B cell (primary cell): ENCODE measurements around the gene UBR1. TPM values are rescaled to one million over a fixed set of nuclear protein-coding genes. Genes with fewer than 3 reads are reported as not detected.

Experiments
- ATAC-seq: fragments of 200-7000 bp; cut with Tn5 transposase; one replicate; pipeline ENCODE4 v1.10.0; 2021; ENCODE audit warnings: low read depth, mild to moderate bottlenecking, moderate number of reproducible peaks, moderate library complexity
- CTCF ChIA-PET: fragments of 350-600 bp; sonication (Branson Sonifier 250); formaldehyde crosslinking; loops from one replicate; lab custom pipeline; 2021; ENCODE audit warnings: antibody characterized with exemption, inconsistent platforms; lab: Charles Lee
- POLR2A ChIA-PET: fragments of 350-600 bp; sonication (Branson Sonifier 250); formaldehyde crosslinking; loops from one replicate; lab custom pipeline; 2021; ENCODE audit warnings: antibody characterized with exemption; lab: Charles Lee
- DNase-seq: peaks from one replicate; pipeline ENCODE4 v3.0.0; 2013
- H2AFZ ChIP-seq: 2 replicates; pipeline ENCODE4 v1.6.1; 2012; ENCODE audit warnings: mild to moderate bottlenecking, low read depth, low read length; ENCODE audit not compliant: insufficient read depth, poor library complexity, severe bottlenecking
- H3K27ac ChIP-seq, 2 donors: 1 replicate in 1 of 2; 2 replicates in 1 of 2; pipeline ENCODE4 v1.5.1; 2012 to 2013; ENCODE audit warnings: low read length in 2 of 2, mild to moderate bottlenecking in 2 of 2, moderate library complexity in 1 of 2
- H3K27me3 ChIP-seq, 4 experiments: fragments of 200-600 bp in 1 of 4; sonication (generic) in 1 of 4; replicated peaks in 1 of 4; 1 replicate in 2 of 4; 2 replicates in 2 of 4; pipeline versions ENCODE4 v1.6.1 to v1.7.0; 2013 to 2016; ENCODE audit warnings: low read length in 3 of 4, mild to moderate bottlenecking in 2 of 4, mixed read lengths in 1 of 4, moderate library complexity in 1 of 4; ENCODE audit not compliant: insufficient read depth in 4 of 4, control insufficient read depth in 3 of 4; ENCODE audit errors: control extremely low read depth in 1 of 4
- H3K36me3 ChIP-seq, 2 experiments: replicated peaks in 1 of 2; 1 replicate in 1 of 2; 2 replicates in 1 of 2; pipeline versions ENCODE4 v1.6.1 to v1.7.1; 2013; ENCODE audit warnings: low read length in 1 of 2; ENCODE audit not compliant: insufficient read depth in 2 of 2, control insufficient read depth in 1 of 2; ENCODE audit errors: control extremely low read depth in 1 of 2, extremely low read depth in 1 of 2
- H3K4me1 ChIP-seq, 2 donors: fragments of 200-600 bp in 1 of 2; sonication (generic) in 1 of 2; 1 replicate in 1 of 2; 2 replicates in 1 of 2; pipeline versions ENCODE4 v1.5.1 to v1.6.1; 2013 to 2017; ENCODE audit warnings: low read length in 2 of 2; ENCODE audit not compliant: control insufficient read depth in 2 of 2, insufficient read depth in 2 of 2
- H3K4me2 ChIP-seq: replicated peaks from 2 replicates; pipeline ENCODE3; 2012; ENCODE audit warnings: mild to moderate bottlenecking, low read depth, low read length; ENCODE audit not compliant: poor library complexity, severe bottlenecking
- H3K4me3 ChIP-seq, 5 experiments: fragments of 200-600 bp in 1 of 5; sonication (generic) in 1 of 5; 1 replicate in 3 of 5; 2 replicates in 2 of 5; pipeline versions ENCODE4 v1.5.1 to v1.7.0; 2011 to 2016; ENCODE audit warnings: low read length in 4 of 5, mild to moderate bottlenecking in 4 of 5, low read depth in 2 of 5, control low read depth in 1 of 5, moderate library complexity in 1 of 5; ENCODE audit not compliant: insufficient read depth in 1 of 5; ENCODE audit errors: control extremely low read depth in 1 of 5, extremely low read depth in 1 of 5
- H3K79me2 ChIP-seq: fragments of 200-600 bp; sonication (generic); one replicate; pipeline ENCODE4 v1.6.0; 2016; ENCODE audit warnings: low read length; ENCODE audit not compliant: control insufficient read depth, insufficient read depth
- H3K9ac ChIP-seq: fragments of 200-600 bp; sonication (generic); 2 replicates; pipeline ENCODE4 v1.6.1; 2017; ENCODE audit warnings: mild to moderate bottlenecking, low read length, moderate library complexity
- H3K9me3 ChIP-seq, 3 donors: one replicate each; pipeline versions ENCODE4 v1.6.1 to v1.7.1; 2013; ENCODE audit warnings: low read length in 2 of 3; ENCODE audit not compliant: control insufficient read depth in 2 of 3, insufficient read depth in 1 of 3; ENCODE audit errors: control extremely low read depth in 1 of 3
- H4K20me1 ChIP-seq: 2 replicates; pipeline ENCODE4 v1.6.0; 2012; ENCODE audit warnings: mild to moderate bottlenecking, low read length; ENCODE audit not compliant: insufficient read depth, control insufficient read depth, poor library complexity, severe bottlenecking
- H3K27ac Mint-ChIP-seq: one replicate; pipeline ENCODE4 v1.8.0; 2021; ENCODE audit warnings: mixed read lengths
- H3K27me3 Mint-ChIP-seq: one replicate; pipeline ENCODE4 v1.8.0; 2021; ENCODE audit warnings: mixed read lengths
- H3K4me1 Mint-ChIP-seq: one replicate; pipeline ENCODE4 v1.8.0; 2021; ENCODE audit warnings: mixed read lengths
- H3K4me3 Mint-ChIP-seq: one replicate; pipeline ENCODE4 v1.8.0; 2021; ENCODE audit warnings: mixed read lengths
- H3K9me3 Mint-ChIP-seq: one replicate; pipeline ENCODE4 v1.8.0; 2022; ENCODE audit warnings: mixed read lengths; ENCODE audit not compliant: insufficient read depth
- CTCF ChIP-seq: fragments of 200-600 bp; IDR thresholded peaks from one replicate; pipeline ENCODE4 v1.8.0; 2022; ENCODE audit warnings: antibody characterized with exemption, mild to moderate bottlenecking
- EZH2 ChIP-seq: IDR thresholded peaks from 2 replicates; pipeline ENCODE4 v1.6.1; 2012; ENCODE audit warnings: borderline replicate concordance, low read depth, mild to moderate bottlenecking, moderate library complexity, low read length; ENCODE audit not compliant: insufficient read depth, poor library complexity, severe bottlenecking
- WGBS: methylation state at CpG from one replicate; pipeline ENCODE4 v1.1.5; 2013; ENCODE audit warnings: missing lambda C conversion rate; ENCODE audit not compliant: insufficient coverage; 5-methylcytosine and 5-hydroxymethylcytosine counted together
- intact Hi-C: fragments of 100-400 bp; cut with micrococcal nuclease; formaldehyde crosslinking; loops from one replicate; pipeline ENCODE4 v1.10.0; 2022
- polyA plus RNA-seq: library from polyadenylated mRNA; depleted of rRNA; stranded (reverse); fragments of >200 nt; gene quantifications from 2 replicates; pipeline ENCODE4 v1.2.3, GENCODE V29; 2012
- total RNA-seq, 2 donors: library from RNA; stranded (reverse); fragments of 120-200 nt in 1 of 2; gene quantifications; 1 replicate in 1 of 2; 2 replicates in 1 of 2; pipeline versions ENCODE4 v1.2.3 to v1.2.4, GENCODE V29; 2013 to 2022

Gene UBR1
- total and polyA plus RNA-seq, 2 donors (not counting 1 experiment from before 2014, with no cell fraction given): 9.7 to 66.7 TPM

GRCh38 chr15:42932833-42933515, 172.9 kb downstream of the UBR1 start:
- no peak overlapping the region for H3K4me3 ChIP-seq
- H3K4me3 Mint-ChIP-seq: no peak overlapping the region
- H2AFZ ChIP-seq: no peak overlapping the region
- H3K27ac Mint-ChIP-seq: no peak overlapping the region
- no peaks in the 10 kb centered on the region for H3K27me3 ChIP-seq
- no peaks in the 10 kb centered on the region for H3K9me3 ChIP-seq
- no peaks in the 10 kb centered on the region for H4K20me1 ChIP-seq
- no peaks in the 10 kb centered on the region for H3K4me1 ChIP-seq
- ATAC-seq: no peak
- H3K79me2 ChIP-seq: no peaks in the 10 kb centered on the region
- TF ChIP-seq CTCF (no peak), EZH2 (no peak)
- H3K9ac ChIP-seq: no peak overlapping the region
- DNase-seq: no peak
- CTCF ChIA-PET: no interaction called here
- H3K4me1 Mint-ChIP-seq: no peaks in the 10 kb centered on the region
- H3K27me3 Mint-ChIP-seq: no peaks in the 10 kb centered on the region
- no CpG with 5 or more reads among the region's 2 CpGs for WGBS
- H3K36me3 ChIP-seq: no peaks in the 10 kb centered on the region
- POLR2A ChIA-PET: no interaction called here
- intact Hi-C loops: no loop called here
- H3K9me3 Mint-ChIP-seq: no peaks in the 10 kb centered on the region
- no peak overlapping the region for H3K27ac ChIP-seq
- no peak overlapping the region for H3K4me2 ChIP-seq

DNA sequence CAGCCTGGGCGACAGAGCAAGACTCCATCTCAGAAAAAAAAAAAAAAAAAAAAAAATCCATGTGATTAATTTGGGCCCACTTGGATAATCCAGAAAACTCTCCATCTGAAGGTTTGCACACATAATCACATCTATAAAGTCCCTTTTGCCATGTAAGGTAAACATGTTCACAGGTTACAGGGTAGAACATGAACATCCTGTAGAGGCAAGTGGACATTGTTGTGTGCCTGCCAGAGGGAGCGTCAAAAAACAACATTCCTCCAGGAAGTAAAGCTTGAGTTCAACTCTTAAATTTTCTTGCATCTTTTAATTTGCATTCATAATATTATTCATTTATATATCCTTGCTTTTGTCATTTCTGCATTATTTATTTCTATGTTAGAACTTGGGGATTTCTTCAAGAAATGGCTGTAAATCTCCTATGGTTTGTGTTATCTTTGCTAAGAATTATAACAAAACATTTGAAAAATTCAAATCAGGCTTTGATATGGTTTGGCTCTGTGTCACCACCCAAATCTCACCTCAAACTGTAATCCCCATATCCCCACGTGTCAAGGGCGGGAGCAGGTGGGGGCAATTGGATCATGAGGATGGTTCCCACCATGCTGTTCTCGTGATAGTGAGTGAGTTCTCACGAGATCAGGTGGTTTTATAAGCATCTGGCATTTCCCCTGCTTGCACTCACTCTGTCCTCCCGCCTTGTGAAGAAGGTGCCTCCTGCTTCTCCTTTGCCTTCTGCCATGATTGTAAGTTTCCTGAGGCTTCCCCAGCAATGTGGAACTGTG, 173.9 kb downstream of the UBR1 start:
- Histone ChIP-seq H3K27me3 (no peaks in the 10 kb centered on the region), H3K9me3 (no peaks in the 10 kb centered on the region), H3K4me3 (no peak overlapping the region), H3K4me1 (no peaks in the 10 kb centered on the region), H4K20me1 (no peaks in the 10 kb centered on the region), H3K9ac (no peak overlapping the region), H3K79me2 (no peaks in the 10 kb centered on the region), H3K4me2 (no peak overlapping the region), H3K27ac (no peak overlapping the region), H2AFZ (no peak overlapping the region), H3K36me3 (no peaks in the 10 kb centered on the region)
- H3K27ac Mint-ChIP-seq: no peak overlapping the region
- H3K4me3 Mint-ChIP-seq: no peak overlapping the region
- no peaks in the 10 kb centered on the region for H3K9me3 Mint-ChIP-seq
- DNase-seq (no peak), ATAC-seq (no peak)
- POLR2A ChIA-PET: no interaction called here
- intact Hi-C loops: no loop called here
- no peaks in the 10 kb centered on the region for H3K4me1 Mint-ChIP-seq
- TF ChIP-seq EZH2 (no peak), CTCF (no peak)
- no peaks in the 10 kb centered on the region for H3K27me3 Mint-ChIP-seq
- 85% methylated on average over 5 of the region's 7 CpGs for WGBS
- CTCF ChIA-PET: interaction anchor here (0.6 kb wide), 1 partner anchor 1288 kb away, joined by 4 read pairs; no protein-coding TSS in a partner anchor
